Ammon's horn (tissue), 1 donor: ENCODE results near the gene LIN7B.

ENCODE experiments used
- DNase-seq: peaks from one replicate; pipeline ENCODE4 v3.0.0-alpha.2; 2016; ENCODE audit warnings: low spot score

LIN7B gene

DNA sequence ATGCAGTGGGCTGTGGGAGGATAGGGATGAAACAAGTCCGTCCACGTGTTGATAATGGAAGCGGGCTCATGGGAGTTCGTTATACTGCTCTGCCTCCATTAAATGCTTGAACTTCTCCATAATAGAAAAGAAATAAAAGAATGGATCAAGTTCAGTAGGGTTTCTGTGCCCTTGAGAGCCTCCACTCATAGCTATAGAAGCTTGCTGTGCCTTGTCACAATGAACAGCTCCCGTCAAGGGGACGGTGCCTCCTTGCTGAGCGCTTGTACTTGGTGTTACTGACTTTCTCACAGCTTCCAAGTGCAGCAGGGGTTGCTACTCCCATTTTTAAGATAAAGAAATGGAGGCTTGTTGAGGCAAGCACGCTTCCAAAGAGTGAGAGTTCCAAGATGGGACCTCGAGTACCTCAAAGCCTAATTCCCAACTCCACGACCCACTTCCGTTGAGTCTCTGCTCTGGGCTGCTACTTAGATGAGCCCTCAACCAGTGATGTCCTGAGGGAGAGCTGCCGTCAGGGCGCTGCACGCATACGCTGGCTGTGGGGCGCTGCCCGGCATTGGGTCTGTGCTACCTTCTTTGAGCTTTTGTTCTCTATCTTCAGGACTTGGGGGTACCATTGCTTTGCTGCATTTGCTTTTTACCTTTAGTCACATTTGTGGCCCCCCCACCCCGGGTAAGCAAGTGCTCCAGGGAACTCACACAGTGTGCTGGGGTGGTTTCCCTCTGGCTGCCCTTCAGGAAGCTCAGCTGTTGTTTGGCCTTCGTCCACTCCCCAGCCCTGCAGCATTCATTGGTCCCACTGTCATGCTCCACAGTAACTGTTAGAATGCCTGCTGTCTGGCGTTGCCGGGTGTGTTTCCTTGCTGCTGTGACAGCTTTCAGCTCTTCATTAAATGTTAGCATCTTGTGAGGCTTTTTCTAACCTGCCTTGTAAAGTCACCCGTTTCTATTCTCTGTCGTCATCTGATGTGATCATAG, 19.4 kb upstream of the LIN7B start:
- DNase-seq, result peak; percentile 75

DNA sequence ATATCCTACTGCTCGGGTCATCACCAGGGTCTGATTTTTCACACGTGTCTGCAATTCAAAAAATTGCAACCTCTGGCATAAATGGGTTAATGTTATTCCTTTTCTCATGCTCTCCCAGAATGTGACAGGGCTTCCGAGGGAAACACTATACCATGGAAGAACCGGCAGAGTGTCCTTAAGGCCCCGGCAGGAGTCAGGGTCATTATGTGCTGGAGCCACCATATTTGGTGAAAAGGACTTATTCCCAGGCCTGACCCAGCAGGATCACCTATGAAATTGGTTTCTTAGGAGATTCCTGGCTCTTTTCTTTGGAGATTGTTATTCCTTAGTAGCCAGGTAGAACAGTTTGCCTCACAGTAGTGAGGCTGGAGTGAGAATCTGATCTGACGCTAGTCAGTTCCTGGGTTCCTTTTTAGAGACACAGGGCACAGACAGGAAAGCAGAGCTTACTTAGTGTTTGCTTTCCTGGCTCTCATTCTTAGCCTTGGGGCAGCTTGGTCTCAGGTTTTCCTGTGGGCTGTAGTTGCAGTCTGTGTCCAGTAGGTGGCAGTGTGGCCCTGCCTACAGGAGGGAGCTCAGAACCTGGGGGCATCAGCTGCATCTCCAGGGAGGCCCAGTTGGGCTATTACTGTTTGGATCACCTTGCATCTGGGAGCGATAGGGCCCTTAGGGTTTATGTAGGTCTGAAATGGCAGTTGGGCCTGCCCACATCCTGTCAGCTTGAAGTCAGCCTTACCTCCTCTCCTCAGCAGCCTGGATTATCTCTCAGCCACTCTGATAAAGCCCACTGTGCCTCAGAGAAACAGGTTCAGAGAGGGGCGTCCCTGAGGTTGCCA, 16.5 kb upstream of the LIN7B start:
- peak; percentile 82 for DNase-seq

DNA sequence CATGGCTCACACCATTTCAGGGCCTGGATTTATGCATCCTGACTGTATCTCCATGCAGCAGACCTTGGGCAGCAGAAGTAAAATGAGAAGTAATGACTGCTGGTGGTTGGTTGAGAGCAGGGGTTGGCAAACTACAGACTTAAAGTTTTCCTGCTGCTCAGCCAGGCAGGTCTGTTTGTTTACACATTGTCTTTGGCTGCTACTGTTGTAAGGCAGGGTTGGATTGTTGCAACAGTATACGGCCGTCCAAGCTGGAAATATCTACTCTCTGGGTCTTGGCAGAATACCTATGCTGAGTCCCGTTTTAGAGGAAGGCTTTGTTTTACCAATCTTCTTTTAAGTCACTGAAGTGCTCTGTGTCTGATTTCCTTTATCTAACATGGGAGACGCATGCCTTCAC, 15.4 kb upstream of the LIN7B start:
- no peak for DNase-seq

DNA sequence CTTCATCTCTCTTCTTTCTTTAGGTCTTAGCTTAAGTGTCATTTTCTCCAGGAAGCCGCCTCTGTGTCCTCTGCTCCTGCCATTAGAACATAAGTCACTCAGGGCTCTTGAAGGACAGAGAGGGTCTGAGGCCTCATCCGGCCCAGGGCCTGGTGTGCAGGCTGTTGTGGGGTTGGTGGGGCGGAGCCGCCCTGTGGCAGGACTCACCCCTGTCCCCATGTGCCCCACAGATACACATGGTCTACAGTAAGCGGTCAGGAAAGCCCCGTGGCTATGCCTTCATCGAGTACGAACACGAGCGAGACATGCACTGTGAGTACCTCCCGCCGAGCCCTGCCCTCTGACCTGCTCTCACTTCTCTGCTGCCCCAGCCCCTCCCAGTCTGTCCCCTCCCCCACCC, 13.0 kb upstream of the LIN7B start:
- DNase-seq, result no peak

DNA sequence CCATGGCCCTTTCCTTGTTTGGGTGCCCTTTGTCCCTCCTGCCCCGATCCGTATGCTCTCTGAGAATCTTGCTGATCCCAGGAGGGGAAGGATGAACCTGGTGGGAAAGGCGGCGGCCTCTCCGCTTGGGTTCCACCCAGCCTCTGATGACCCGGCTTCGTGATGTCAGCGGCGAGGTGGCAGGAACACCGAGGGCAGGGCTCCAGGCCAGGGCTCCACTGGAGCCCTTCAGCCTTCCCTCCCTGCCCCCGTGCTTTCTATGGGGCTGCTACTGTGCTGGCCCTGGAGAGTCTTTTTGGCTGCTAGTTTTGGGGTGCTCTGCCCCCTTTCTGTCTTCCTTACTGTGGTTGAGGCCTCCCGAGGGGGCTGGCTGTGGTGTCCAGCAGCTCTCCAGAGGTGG, 11.9 kb upstream of the LIN7B start:
- no peak for DNase-seq

DNA sequence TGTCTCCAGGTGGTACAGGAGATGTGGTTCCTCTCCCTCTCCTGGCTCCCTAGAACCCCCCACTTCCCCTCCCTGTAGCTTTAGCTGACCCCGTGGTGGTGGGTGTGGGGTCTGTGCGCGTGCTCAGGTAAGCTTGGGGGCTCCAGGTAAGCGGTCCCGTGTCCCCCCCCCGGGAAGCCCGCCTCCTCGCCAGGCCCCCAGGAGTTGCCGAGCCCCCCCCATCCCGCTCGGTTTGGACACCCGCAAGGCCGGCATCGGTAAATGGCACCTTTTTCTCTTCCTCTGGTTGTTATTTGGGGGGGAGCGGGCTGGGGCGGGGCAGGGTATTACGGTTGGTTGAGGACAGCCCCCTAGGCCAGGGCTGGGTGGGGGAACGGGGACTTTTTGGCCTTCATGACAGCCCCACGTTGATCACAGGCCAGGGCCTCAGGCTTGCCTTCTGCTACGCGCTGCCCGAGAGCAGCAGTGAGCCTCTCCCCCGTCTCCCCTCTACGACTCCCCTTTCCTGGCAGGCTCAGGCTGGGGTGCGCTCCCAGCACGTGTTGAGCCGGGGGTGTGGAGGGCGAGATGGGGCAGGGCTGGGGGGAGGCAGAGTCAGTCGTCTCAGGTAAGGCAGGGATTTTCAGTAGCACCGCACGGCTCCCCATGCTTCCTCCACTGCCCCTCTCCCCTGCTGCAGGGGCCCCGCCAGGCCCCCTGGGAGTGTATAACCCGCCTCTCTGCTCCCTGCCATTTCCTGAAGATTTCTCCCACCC, 10.7 kb upstream of the LIN7B start:
- DNase-seq, result no peak

DNA sequence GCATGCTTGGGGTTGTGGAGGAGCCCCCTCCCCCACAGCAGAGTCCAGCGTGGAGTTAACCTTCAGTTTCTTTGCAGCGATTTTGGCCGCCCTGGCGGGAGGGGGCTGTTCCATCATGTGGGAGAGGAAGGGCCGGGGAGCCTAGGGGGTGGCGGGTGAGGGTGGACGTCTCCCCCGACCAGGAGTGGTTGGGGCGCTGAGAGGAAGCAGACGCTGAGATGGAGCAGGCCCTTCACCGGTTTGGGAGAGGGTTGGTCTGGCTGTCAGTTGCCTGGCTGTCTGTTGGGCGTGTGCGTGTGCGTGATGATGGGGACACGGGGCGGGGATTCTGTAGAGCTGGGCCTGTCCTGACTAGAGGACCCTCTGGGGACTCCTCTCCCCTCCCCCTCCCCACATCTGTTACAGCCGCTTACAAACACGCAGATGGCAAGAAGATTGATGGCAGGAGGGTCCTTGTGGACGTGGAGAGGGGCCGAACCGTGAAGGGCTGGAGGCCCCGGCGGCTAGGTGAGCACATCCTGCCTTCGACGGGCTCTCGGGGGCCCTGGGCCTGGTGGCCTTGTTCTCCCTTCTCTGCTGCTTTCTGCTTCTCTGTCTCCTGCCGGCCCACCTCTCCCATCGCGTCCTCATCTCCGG, 9.8 kb upstream of the LIN7B start:
- no peak for DNase-seq

DNA sequence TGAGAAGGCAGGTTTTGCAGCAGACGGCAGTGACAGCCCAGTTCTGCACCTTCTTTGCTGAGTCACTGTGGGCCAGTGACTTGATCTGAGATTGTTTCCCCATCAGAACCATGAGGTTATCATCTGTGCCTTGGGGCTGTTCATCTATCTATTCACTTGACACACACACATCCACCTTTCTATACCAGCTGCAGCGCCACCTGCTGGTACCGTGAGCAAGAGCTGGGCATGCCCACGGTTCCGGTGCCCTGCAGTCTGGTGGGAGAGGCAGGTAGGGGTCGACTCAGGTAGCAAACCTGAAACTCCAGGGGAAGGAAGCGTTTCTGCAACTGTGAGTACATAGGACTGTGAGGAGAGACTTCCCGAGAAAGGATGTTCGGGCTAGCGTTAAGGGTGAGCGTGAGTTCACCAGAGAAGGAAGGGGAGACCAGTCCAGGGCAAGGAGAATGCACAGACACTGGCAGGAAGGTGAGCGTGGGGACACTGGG, 7.5 kb upstream of the LIN7B start:
- DNase-seq, result peak; percentile 67

DNA sequence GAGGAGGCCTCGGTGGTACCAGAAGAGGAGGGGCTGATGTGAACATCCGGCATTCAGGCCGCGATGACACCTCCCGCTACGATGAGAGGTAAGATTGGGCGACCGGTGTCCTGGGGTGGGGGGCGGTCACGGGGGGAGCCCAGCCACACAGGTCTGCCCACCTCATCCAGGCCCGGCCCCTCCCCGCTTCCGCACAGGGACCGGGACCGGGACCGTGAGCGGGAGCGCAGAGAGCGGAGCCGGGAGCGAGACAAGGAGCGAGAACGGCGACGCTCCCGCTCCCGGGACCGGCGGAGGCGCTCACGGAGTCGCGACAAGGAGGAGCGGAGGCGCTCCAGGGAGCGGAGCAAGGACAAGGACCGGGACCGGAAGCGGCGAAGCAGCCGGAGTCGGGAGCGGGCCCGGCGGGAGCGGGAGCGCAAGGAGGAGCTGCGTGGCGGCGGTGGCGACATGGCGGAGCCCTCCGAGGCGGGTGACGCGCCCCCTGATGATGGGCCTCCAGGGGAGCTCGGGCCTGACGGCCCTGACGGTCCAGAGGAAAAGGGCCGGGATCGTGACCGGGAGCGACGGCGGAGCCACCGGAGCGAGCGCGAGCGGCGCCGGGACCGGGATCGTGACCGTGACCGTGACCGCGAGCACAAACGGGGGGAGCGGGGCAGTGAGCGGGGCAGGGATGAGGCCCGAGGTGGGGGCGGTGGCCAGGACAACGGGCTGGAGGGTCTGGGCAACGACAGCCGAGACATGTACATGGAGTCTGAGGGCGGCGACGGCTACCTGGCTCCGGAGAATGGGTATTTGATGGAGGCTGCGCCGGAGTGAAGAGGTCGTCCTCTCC, 6.3 kb upstream of the LIN7B start:
- no peak for DNase-seq

DNA sequence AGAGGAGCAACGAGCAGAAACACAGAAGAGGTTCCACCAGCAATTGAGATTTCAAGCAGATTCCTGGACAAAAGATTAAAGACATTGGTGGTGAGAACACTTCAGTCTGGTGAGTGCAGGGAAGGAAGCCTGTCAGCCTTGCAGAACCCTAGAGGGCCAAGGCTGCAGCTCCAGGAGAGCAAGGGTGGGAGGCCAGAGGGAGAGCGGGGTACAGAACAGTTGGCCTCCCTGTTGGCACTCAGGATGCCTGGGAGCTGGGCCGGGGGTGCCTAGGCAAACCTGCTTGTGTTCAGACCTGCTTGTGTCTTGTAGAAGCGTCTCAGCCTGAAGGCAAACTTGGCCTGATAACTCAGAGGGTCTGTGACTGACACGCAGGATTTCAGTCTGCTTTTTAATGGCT, 5.1 kb upstream of the LIN7B start:
- no peak for DNase-seq

DNA sequence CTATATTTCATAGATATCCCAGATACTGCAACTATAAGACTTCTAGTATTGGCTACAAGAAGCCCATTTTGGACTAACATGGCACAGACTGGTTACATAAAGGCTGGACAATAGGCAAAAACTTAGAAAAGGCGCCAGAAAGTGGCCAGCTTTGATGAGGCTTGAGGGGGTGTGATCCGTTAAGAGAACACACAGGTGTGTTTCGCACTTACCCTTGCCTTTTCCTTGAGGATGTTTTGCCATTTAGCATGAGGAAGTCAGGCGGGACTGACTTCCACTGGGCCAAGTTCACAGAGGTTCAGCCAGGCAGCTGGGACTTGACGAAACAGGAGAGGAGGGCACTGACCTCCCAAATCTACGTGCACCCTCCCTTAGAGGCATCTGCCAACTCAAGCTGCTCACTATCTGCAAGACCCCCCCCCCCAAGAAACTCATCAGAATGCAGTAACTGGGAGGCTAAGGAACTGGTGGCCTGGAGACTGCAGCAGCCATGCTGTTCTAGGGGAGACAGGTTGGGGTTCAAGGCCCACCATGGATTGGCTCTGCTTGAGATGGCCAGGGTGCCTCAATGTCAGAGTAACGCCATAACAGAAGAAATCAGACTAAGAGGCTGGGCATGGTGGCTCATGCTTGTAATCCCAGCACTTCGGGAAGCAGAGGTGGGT, 4.5 kb upstream of the LIN7B start:
- no peak for DNase-seq

DNA sequence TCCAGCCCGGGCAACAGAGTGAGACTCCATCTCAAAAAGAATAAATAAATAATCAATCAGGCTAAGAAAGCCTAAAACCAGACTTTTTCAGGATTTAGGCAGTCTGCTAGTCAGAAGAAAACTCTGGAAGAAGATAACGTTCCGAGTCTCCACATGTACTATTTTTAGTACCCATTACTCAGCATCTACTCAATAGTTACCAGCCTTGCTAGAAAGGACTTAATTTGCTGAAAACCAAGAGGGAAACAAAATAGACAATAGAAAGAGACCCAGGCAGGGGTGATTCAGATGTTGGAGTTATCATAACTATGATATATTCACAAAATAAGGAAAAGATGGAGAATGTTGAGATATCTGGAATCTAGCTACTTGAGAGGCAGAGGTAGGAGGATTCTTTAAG, 3.6 kb upstream of the LIN7B start:
- DNase-seq, result no peak

DNA sequence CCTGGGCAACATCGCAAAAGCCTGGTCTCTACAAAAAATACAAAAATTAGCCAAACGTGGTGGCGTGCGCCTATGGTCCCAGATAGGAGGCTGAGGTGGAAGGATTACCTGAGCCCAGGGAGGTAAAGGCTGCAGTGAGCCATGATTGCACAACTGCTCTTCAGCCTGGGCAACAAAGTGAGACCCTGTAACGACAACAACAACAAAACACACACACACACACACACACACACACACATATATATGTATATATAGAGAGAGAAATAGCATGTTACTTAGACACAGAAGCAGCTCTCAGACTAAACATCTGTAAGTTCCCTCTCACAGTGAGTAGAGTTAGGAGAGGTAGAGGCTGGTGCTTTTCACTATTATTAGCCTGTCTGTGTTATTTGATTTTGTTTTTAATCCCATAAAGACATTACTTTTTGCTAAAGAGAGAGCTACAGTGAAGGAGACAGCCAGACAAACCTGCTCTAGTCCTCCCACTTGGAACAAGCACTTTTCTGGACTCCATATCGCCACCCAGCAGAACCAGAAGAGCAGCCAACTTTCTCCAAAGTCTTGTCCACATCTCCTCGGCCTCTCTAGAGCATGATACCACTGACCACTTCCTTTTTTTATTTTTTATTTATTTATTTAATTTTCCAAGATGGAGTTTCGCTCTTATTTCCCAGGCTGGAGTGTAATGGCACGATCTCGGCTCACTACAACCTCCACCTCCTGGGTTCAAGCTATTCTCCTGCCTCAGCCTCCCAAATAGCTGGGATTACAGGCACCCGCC, 2.8 kb upstream of the LIN7B start:
- no peak for DNase-seq

DNA sequence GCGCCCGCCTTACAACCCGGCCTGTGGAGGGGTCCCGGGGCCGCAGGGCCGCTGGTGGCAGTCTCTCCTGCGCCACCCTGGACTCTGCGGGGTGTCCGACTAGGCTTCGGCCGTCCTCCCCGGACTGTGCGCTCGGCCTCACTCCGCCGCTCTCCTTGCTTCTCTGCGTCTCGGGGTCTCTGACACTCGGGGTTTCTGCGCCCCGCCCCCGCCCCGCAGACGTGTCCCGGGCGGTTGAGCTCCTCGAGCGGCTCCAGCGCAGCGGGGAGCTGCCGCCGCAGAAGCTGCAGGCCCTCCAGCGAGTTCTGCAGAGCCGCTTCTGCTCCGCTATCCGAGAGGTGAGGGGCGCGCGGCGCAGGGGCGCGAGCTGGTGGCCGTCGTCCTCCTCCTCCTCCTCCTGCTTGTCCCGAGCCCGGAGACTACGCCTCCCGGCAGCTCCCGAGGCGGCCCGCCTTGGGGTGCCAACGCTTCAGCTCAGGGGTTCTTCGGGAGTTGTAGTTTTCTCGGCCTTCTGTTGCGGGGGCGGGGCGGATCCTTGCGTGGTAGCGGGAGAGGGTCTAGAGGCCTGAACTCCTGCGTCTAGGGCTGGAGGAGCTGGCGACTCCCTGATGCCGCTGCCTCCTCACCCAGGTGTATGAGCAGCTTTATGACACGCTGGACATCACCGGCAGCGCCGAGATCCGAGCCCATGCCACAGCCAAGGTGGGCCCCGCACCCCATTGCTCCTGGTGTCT, 627 bp downstream of the LIN7B start:
- DNase-seq, result peak; percentile 87

DNA sequence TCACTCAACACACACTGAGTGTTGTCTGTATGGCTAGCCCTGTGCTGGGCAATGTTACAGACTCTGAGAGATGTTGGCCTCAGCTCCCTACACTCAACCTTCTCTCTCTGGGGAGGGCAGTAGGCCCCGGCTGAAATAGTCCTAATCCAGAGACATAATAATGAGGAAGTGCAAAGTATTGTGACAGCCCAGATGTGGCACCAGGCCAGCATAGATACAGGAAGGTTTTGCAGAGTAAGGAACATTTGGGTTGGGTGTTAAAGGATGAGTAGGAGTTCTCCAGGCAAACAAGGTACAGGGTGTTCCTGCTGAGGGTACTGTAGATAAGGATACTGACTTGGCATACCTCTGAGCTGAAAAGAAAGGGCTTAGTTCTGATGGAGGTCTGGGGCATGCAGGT, 2.4 kb downstream of the LIN7B start:
- no peak for DNase-seq

DNA sequence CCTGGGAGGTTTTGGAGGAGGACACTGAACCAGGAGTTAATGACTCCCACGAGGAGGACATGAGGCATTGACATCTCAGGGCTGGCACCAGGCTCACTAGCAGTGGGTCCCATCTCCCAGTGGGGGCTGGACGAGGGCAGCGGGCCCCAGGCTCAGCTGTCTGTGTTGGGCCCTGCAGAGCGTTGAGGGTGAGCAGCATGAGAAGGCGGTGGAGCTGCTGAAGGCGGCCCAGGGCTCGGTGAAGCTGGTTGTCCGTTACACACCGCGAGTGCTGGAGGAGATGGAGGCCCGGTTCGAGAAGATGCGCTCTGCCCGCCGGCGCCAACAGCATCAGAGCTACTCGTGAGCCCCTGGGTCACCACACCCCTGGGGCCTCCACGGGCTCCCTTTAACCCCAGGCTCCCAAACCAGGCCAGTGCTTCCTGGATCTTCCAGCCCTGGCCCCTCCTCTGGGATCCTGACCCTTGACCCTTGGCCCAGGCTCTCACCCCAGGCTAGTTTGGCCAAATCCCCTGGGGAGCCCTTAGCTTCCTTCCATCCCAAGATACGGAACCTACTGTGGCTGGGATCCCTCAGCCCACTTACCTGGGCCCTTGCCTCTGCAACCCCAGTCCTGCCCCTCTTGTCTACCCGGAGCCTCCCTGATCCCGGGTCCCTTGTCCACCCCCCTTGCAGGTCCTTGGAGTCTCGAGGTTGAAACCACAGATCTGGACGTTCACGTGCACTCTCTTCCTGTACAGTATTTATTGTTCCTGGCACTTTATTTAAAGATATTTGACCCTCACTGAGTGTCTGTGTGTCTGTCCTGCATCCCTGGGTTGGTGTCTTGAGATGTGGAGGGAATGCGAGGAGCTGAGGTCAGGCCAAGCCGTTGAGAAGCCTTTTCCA, 3.8 kb downstream of the LIN7B start:
- no peak for DNase-seq

DNA sequence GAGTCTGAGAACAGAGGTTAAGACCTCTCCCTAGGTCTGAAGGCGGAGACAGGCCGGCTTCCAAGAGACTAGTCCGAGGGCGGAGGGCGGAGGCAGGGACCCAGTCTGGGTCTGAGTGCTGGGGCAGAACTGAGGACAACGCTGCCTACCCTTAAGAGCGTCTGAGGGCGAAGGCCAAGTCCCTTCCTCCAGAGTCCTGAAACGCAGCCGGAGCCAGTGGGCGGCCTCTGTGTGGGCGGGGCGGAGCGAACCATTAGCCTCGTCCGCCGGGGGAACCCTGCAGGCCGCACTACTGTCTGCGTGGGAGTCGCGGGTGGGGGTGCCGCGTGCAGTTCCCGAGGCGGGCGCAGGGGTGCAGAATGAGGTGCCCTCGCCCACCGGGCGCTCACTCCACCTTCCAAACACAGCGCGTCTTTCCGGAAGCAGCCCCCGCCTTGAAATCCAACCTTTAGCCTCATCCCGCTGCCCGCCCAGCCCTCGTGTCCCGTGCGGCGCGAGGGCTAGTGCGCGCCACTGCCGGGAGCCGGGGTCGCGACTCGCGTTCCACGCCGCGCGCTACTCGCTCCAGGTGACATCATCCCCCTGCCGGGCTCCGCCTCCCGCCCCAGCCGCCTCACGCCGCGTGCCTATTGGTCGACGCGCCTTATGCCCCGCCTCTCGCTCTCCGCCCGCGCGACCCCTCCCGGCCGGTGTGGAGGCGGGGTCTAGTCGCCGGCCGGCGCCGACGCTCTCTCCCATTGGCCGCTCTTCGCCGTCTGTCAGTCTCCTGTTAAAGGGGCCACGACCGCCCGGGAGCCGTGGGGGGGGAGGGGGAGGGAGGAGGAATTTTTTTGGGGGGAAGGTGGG, 4.6 kb downstream of the LIN7B start, which contains the start of gene C19orf73:
TSS of gene C19orf73 (minus strand) at position 579 of the 846 bp plus-strand sequence. CDS start at position 458, 121 bp downstream.
- peak; percentile 99 for DNase-seq
